GM12865 (cell line): ENCODE data around the gene LINGO4.

Source experiments
- DNase-seq: peaks from one replicate; pipeline ENCODE4 v3.0.0; 2010; ENCODE audit warnings: low read depth
- H3K4me3 ChIP-seq: 2 replicates; pipeline ENCODE4 v1.5.1; 2011; ENCODE audit warnings: mild to moderate bottlenecking, low read depth, low read length, control low read depth
- CTCF ChIP-seq: IDR thresholded peaks from 2 replicates; pipeline ENCODE4 v1.5.1; 2011; ENCODE audit warnings: low read length, control low read depth, low read depth, inconsistent platforms; ENCODE audit not compliant: insufficient read depth; ENCODE audit errors: missing control alignments

The LINGO4 gene

GRCh38 chr1:151805066-151805820 lies at the start of gene LINGO4:
TSS of gene LINGO4 (minus strand) at chr1:151805419. CDS start at chr1:151802704, 2,715 bp downstream.
- DNase-seq, result no peak
- H3K4me3 ChIP-seq, result no peak within 1 kb of the TSS
- TF ChIP-seq CTCF, result no peak

GRCh38 chr1:151854658-151855057 lies 49.4 kb upstream of the LINGO4 start:
- DNase-seq, result no peak
- H3K4me3 ChIP-seq, result no peak overlapping the region
- TF ChIP-seq CTCF, result no peak

- no peak for DNase-seq
- no peak for TF ChIP-seq CTCF
These were observed 48.3 kb upstream of the LINGO4 start, which contains the start of gene THEM5 for GRCh38 chr1:151853411-151853943. TSS of gene THEM5 (minus strand) at chr1:151853712. CDS start at chr1:151853565, 147 bp downstream.

GRCh38 chr1:151852733-151853132 lies 47.5 kb upstream of the LINGO4 start:
- no peak overlapping the region for H3K4me3 ChIP-seq
- DNase-seq, result no peak
- TF ChIP-seq CTCF, result no peak

More at GRCh38 chr1:151853411-151853943, 48.3 kb upstream of the LINGO4 start, which contains the start of gene THEM5:
- H3K4me3 ChIP-seq, result no peak within 1 kb of the TSS

- no peak for DNase-seq
- H3K4me3 ChIP-seq, result no peak overlapping the region
- no peak for TF ChIP-seq CTCF
These were observed 46.7 kb upstream of the LINGO4 start for GRCh38 chr1:151851886-151852285.

GRCh38 chr1:151849871-151850270 lies 44.7 kb upstream of the LINGO4 start:
- H3K4me3 ChIP-seq, result no peak overlapping the region
- TF ChIP-seq CTCF, result no peak
- no peak for DNase-seq
